Effector CD4-positive, alpha-beta T cell (primary cell): Measurements from ENCODE around the gene NEBL.
"Not testable (repeated sequence)": the region's sequence is repeated elsewhere in the genome, so short reads cannot be mapped to it uniquely, and the experiment has no call there.

Experiments used
- DNase-seq: peaks from one replicate; pipeline ENCODE4 v3.0.0-alpha.2; 2020
- total RNA-seq: gene quantifications from one replicate; lab custom pipeline; 2026; lab: John Stamatoyannopoulos, UW

Gene NEBL
- total RNA-seq: 3.2 reads per million, percentile 12 among the genes with 10 or more reads in this experiment

GRCh38 chr10:20897146-20897825, at the start of gene NEBL:
NEBL (minus strand) TSS chr10:20897311; CDS start chr10:20897205, 106 bp downstream.
- no peak for DNase-seq

- DNase-seq: no peak
Observed at GRCh38 chr10:20945546-20946332, 48.6 kb upstream of the NEBL start.

GRCh38 chr10:20944789-20945502, 47.8 kb upstream of the NEBL start:
- no peak for DNase-seq

GRCh38 chr10:20939414-20939813, 42.3 kb upstream of the NEBL start:
- not testable (repeated sequence) for DNase-seq

GRCh38 chr10:20936396-20936795, 39.3 kb upstream of the NEBL start:
- DNase-seq: no peak

- DNase-seq: no peak
Observed at GRCh38 chr10:20935931-20936330, 38.8 kb upstream of the NEBL start.

GRCh38 chr10:20935301-20935700, 38.2 kb upstream of the NEBL start:
- DNase-seq: no peak

- DNase-seq: no peak
Observed at GRCh38 chr10:20933705-20934104, 36.6 kb upstream of the NEBL start.

- DNase-seq: no peak
Observed at GRCh38 chr10:20932606-20933126, 35.6 kb upstream of the NEBL start.

GRCh38 chr10:20931156-20931795, 34.2 kb upstream of the NEBL start:
- no peak for DNase-seq

GRCh38 chr10:20927456-20927855, 30.3 kb upstream of the NEBL start:
- no peak for DNase-seq

- DNase-seq: no peak
Observed at GRCh38 chr10:20922451-20922850, 25.3 kb upstream of the NEBL start.

GRCh38 chr10:20922033-20922432, 24.9 kb upstream of the NEBL start:
- no peak for DNase-seq

- no peak for DNase-seq
Observed at GRCh38 chr10:20920061-20920460, 22.9 kb upstream of the NEBL start.

- DNase-seq: no peak
Observed at GRCh38 chr10:20919481-20919880, 22.4 kb upstream of the NEBL start.

GRCh38 chr10:20916976-20917375, 19.9 kb upstream of the NEBL start:
- DNase-seq: no peak

GRCh38 chr10:20912969-20913368, 15.9 kb upstream of the NEBL start:
- no peak for DNase-seq

- DNase-seq: no peak
Observed at GRCh38 chr10:20911626-20912025, 14.5 kb upstream of the NEBL start.

GRCh38 chr10:20909801-20910200, 12.7 kb upstream of the NEBL start:
- no peak for DNase-seq

GRCh38 chr10:20908391-20908790, 11.3 kb upstream of the NEBL start:
- no peak for DNase-seq

GRCh38 chr10:20903635-20904390, 6.7 kb upstream of the NEBL start:
- DNase-seq: no peak

- no peak for DNase-seq
Observed at GRCh38 chr10:20901110-20901509, 4.0 kb upstream of the NEBL start.
